DOHH2 (cell line): ENCODE data around the gene FAM9C.
A peak's percentile ranks its signal among the peaks of the same experiment; 100 is the strongest.

Source experiments
- H3F3A ChIP-seq: fragments of 200-600 bp; sonication (generic), shearing (Covaris generic); 2 replicates; pipeline ENCODE4 v1.6.0; 2016; ENCODE audit warnings: antibody characterized with exemption, mild to moderate bottlenecking; ENCODE audit not compliant: control insufficient read depth, insufficient read depth
- H3K27ac ChIP-seq: fragments of 200-600 bp; sonication (generic); 2 replicates; pipeline ENCODE4 v1.5.1; 2014; ENCODE audit warnings: low read depth, mild to moderate bottlenecking, low read length, moderate library complexity
- H3K27me3 ChIP-seq: fragments of 200-600 bp; sonication (generic); 2 replicates; pipeline ENCODE4 v1.6.1; 2014; ENCODE audit warnings: mild to moderate bottlenecking, low read length, mixed read lengths; ENCODE audit not compliant: control insufficient read depth
- H3K36me3 ChIP-seq: fragments of 200-600 bp; sonication (generic); 2 replicates; pipeline ENCODE4 v1.6.1; 2014; ENCODE audit warnings: mild to moderate bottlenecking, low read length, moderate library complexity, mixed read lengths; ENCODE audit not compliant: control insufficient read depth
- H3K4me1 ChIP-seq: fragments of 200-600 bp; sonication (generic); 2 replicates; pipeline ENCODE4 v1.6.1; 2014; ENCODE audit warnings: mild to moderate bottlenecking, low read length, mixed read lengths; ENCODE audit not compliant: control insufficient read depth
- H3K4me2 ChIP-seq: fragments of 200-600 bp; sonication (generic); 2 replicates; pipeline ENCODE4 v1.6.0; 2014; ENCODE audit warnings: mild to moderate bottlenecking, low read length, moderate library complexity
- H3K4me3 ChIP-seq: fragments of 200-600 bp; sonication (generic); 2 replicates; pipeline ENCODE4 v1.5.1; 2014; ENCODE audit warnings: mild to moderate bottlenecking, low read length, mixed read lengths
- H3K79me2 ChIP-seq: fragments of 200-600 bp; sonication (generic); 2 replicates; pipeline ENCODE4 v1.6.1; 2014; ENCODE audit warnings: mild to moderate bottlenecking, low read length, mixed read lengths; ENCODE audit not compliant: control insufficient read depth
- H3K9me2 ChIP-seq: fragments of 200-600 bp; sonication (generic); replicated peaks from 2 replicates; pipeline ENCODE4 v1.6.1; 2014; ENCODE audit warnings: mild to moderate bottlenecking, low read length, mixed read lengths; ENCODE audit not compliant: control insufficient read depth
- H3K9me3 ChIP-seq: fragments of 200-600 bp; sonication (generic); 2 replicates; pipeline ENCODE4 v1.6.1; 2014; ENCODE audit warnings: antibody characterized with exemption, low read length, mixed read lengths; ENCODE audit not compliant: control insufficient read depth, insufficient read depth
- H4K20me1 ChIP-seq: fragments of 200-600 bp; sonication (generic); 2 replicates; pipeline ENCODE4 v1.6.0; 2014; ENCODE audit warnings: low read depth, mild to moderate bottlenecking, antibody characterized with exemption, low read length, moderate library complexity; ENCODE audit not compliant: control insufficient read depth, insufficient read depth
- CTCF ChIP-seq: fragments of 200-600 bp; sonication (generic); IDR thresholded peaks from one replicate; pipeline ENCODE4 v1.5.1; 2014; ENCODE audit warnings: antibody characterized with exemption, mild to moderate bottlenecking, low read depth, low read length; ENCODE audit not compliant: poor library complexity, severe bottlenecking
- EZH2phosphoT487 ChIP-seq: fragments of 200-600 bp; sonication (generic); IDR thresholded peaks from 2 replicates; pipeline ENCODE4 v1.6.1; 2017; ENCODE audit warnings: borderline replicate concordance, mild to moderate bottlenecking, antibody characterized with exemption, low read length, moderate library complexity, mixed read lengths

The FAM9C gene

GRCh38 chrX:13029887-13030771 is 14.3 kb downstream of the FAM9C start:
- TF ChIP-seq EZH2phosphoT487 (no peak), CTCF (no peak)
- Histone ChIP-seq H3K9me2 (no peaks in the 10 kb centered on the region), H3K27me3 (no peaks in the 10 kb centered on the region), H3F3A (no peaks in the 10 kb centered on the region), H3K4me1 (peaks cover 18% of the 10 kb centered on the region), H3K27ac (no peak overlapping the region), H3K4me2 (peak overlapping the region; percentile 33), H3K36me3 (no peaks in the 10 kb centered on the region), H3K79me2 (no peaks in the 10 kb centered on the region), H3K4me3 (no peak overlapping the region), H4K20me1 (no peaks in the 10 kb centered on the region), H3K9me3 (no peaks in the 10 kb centered on the region)

GRCh38 chrX:13029637-13029886 is 14.9 kb downstream of the FAM9C start:
- Histone ChIP-seq H3K4me2 (no peak overlapping the region; the same call in 1 of the 2 replicates), H3K4me1 (peaks cover 18% of the 10 kb centered on the region), H3K79me2 (no peaks in the 10 kb centered on the region), H4K20me1 (no peaks in the 10 kb centered on the region), H3F3A (no peaks in the 10 kb centered on the region), H3K36me3 (no peaks in the 10 kb centered on the region), H3K4me3 (no peak overlapping the region), H3K9me2 (no peaks in the 10 kb centered on the region), H3K27ac (no peak overlapping the region), H3K9me3 (no peaks in the 10 kb centered on the region), H3K27me3 (no peaks in the 10 kb centered on the region)
- TF ChIP-seq EZH2phosphoT487 = no peak
- TF ChIP-seq CTCF = no peak

- Histone ChIP-seq H3K9me3 (no peaks in the 10 kb centered on the region), H3K36me3 (no peaks in the 10 kb centered on the region), H3K4me1 (peaks cover 18% of the 10 kb centered on the region), H3K27ac (no peak overlapping the region), H3F3A (no peaks in the 10 kb centered on the region), H3K27me3 (no peaks in the 10 kb centered on the region), H3K9me2 (no peaks in the 10 kb centered on the region), H4K20me1 (no peaks in the 10 kb centered on the region), H3K4me3 (no peak overlapping the region), H3K4me2 (no peak overlapping the region), H3K79me2 (no peaks in the 10 kb centered on the region)
- TF ChIP-seq EZH2phosphoT487 = no peak
- TF ChIP-seq CTCF = no peak
Measured at GRCh38 chrX:13028871-13029636, 15.4 kb downstream of the FAM9C start.
